IMR-90 (cell line): ENCODE measurements around the gene MED12L.

ENCODE experiments used
- CEBPB ChIP-seq: IDR thresholded peaks from 2 replicates; pipeline ENCODE4 v1.6.1; 2012; ENCODE audit warnings: low read depth, low read length, improper control_type of control experiment
- MAZ ChIP-seq: IDR thresholded peaks from 2 replicates; pipeline ENCODE4 v1.6.1; 2012; ENCODE audit warnings: low read depth, mild to moderate bottlenecking, low read length, improper control_type of control experiment, moderate library complexity, borderline replicate concordance
- MXI1 ChIP-seq: IDR thresholded peaks from 2 replicates; pipeline ENCODE4 v1.6.1; 2012; ENCODE audit warnings: low read depth, mild to moderate bottlenecking, low read length, moderate library complexity, borderline replicate concordance
- POLR2A ChIP-seq: IDR thresholded peaks from 2 replicates; pipeline ENCODE4 v1.6.1; 2012; ENCODE audit warnings: mild to moderate bottlenecking, low read depth, low read length
- RAD21 ChIP-seq: IDR thresholded peaks from 2 replicates; pipeline ENCODE4 v1.6.1; 2012; ENCODE audit warnings: low read length, improper control_type of control experiment
- USF2 ChIP-seq: fragments of 150-350 bp; IDR thresholded peaks from 2 replicates; pipeline ENCODE4 v1.6.1; 2017; ENCODE audit warnings: mild to moderate bottlenecking, antibody characterized with exemption, low read length, low read depth
- TF ChIP-seq, protein P1 (sequence below): conservative IDR thresholded peaks from 2 replicates; pipeline ENCODE4 v1.5.1; 2012; ENCODE audit warnings: mild to moderate bottlenecking, low read depth, low read length, improper control_type of control experiment
- TF ChIP-seq, protein P2 (sequence below): fragments of 150-350 bp; IDR thresholded peaks from 2 replicates; pipeline ENCODE4 v1.6.1; 2016; ENCODE audit warnings: low read depth, mild to moderate bottlenecking, low read length, moderate library complexity, borderline replicate concordance

- TF ChIP-seq CEBPB: no peak
- TF ChIP-seq POLR2A: no peak
- TF ChIP-seq, protein P1, sequence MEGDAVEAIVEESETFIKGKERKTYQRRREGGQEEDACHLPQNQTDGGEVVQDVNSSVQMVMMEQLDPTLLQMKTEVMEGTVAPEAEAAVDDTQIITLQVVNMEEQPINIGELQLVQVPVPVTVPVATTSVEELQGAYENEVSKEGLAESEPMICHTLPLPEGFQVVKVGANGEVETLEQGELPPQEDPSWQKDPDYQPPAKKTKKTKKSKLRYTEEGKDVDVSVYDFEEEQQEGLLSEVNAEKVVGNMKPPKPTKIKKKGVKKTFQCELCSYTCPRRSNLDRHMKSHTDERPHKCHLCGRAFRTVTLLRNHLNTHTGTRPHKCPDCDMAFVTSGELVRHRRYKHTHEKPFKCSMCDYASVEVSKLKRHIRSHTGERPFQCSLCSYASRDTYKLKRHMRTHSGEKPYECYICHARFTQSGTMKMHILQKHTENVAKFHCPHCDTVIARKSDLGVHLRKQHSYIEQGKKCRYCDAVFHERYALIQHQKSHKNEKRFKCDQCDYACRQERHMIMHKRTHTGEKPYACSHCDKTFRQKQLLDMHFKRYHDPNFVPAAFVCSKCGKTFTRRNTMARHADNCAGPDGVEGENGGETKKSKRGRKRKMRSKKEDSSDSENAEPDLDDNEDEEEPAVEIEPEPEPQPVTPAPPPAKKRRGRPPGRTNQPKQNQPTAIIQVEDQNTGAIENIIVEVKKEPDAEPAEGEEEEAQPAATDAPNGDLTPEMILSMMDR: no peak
- TF ChIP-seq MAZ: no peak
- no peak for TF ChIP-seq MXI1
- no peak for TF ChIP-seq RAD21
- TF ChIP-seq USF2: no peak
- TF ChIP-seq, protein P2, sequence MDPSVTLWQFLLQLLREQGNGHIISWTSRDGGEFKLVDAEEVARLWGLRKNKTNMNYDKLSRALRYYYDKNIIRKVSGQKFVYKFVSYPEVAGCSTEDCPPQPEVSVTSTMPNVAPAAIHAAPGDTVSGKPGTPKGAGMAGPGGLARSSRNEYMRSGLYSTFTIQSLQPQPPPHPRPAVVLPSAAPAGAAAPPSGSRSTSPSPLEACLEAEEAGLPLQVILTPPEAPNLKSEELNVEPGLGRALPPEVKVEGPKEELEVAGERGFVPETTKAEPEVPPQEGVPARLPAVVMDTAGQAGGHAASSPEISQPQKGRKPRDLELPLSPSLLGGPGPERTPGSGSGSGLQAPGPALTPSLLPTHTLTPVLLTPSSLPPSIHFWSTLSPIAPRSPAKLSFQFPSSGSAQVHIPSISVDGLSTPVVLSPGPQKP: no peak
These were observed 215.1 kb downstream of the MED12L start for GRCh38 chr3:151300539-151300938.
